Pons (tissue), 1 donor: Measurements from ENCODE around the gene SQOR.

Source experiments
- DNase-seq: peaks from one replicate; pipeline ENCODE4 v3.0.0-alpha.2; 2016; ENCODE audit warnings: low spot score

SQOR gene

DNA sequence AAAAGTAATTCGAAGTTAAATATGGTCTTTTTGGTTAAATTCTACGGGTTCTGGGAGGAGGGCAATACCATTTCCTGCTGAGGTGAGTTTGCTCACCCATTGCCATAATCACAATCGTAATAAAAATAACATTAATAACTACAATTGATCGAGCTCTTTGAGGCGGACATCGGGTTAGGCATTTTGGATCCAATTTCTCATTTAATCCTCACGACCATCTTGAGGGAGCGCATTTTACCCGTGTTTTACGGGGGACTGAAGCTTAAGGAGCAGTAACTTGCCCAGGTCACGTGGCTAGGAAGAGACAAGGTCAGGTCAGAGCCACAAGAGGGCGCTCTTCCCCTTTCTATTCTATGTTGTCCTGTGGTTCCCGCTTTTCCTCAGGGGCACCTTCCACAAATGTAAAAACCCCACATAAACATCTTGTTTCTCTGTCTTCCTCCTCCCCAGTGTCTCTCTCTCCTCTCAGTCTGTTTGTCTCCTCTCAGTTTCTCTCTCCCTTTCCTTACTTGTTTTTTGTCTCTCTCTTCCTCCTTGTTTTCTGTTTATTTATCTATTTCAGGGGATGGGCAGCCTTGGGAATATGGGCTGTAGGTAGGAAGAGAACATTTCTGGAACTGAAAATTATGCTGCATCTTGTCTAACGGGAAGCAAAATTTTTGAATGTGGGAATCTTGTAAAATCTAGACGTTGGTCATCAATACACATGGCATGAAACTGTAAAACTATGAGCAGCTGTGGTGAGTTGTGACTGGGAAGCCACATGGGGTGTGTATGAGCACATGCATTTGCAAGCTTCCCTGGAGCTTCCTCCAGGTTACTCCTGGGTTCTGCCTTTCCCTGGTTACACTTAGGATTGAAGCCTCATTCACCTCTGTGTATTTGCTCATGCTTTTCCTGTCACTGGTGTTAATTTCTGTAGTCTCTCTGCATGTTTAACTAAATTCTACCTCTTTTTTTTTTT, 71.0 kb downstream of the SQOR start:
- peak; percentile 86 for DNase-seq

DNA sequence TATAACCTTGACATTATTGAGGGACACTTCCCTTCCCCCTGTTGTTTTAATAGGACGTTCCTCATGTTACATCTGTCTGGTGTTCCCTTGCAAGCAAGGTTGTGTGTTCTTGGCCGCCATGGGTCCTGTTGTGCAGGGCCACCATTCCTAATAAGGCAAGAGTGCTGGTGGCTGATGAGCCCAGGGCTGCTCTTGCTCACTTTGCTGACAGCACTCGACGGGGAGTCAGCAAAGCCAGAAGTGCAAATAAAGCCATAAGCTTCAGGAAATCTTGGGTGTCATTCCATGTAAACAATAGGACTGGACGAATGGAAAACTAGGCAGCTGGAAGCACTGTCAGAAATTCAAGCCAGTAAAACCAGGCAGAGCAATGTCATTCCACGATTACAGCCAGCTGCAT, 75.8 kb downstream of the SQOR start:
- DNase-seq: no peak

DNA sequence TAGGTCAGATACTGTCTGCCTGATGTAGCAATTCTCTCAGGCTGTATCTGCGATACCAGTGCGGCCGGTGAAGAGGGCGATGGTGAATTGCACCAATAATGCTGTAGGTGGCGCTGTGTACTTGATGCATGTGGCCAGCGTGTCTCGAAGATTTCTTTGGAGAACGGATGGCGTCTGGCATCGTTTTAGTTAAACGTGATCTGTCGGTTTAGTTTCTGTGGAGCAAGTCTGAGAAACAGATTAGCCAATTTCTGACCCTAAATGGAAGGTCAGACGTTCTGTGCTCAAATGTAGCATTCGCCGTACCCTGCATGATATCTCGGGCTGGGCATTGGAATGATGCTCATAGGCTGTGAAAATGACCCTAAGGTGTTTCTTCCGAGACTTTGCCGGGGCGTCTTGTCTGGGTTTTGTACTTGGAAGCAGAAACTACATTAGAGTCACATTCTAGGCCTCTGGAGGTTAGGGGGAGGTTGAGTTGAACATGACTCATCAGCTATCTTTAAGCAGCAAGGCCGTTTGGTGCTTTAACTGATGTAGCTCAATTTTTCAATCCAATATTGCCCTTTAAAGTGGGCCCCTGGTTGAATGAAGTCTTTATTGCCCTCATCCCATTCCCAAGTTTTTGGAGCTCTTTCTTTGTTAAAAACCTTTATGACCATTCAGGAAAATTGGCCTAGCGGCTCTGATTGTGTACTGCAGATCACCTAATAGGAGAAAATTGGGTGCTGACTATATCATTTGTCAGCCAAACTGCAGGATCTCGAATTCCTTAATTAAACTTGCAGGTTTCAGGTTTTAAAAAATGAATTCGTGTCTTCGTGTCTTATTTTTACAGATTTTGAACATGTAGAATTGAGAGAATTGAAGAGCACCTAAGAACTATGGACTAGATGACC, 80.0 kb downstream of the SQOR start:
- peak; percentile 34 for DNase-seq

DNA sequence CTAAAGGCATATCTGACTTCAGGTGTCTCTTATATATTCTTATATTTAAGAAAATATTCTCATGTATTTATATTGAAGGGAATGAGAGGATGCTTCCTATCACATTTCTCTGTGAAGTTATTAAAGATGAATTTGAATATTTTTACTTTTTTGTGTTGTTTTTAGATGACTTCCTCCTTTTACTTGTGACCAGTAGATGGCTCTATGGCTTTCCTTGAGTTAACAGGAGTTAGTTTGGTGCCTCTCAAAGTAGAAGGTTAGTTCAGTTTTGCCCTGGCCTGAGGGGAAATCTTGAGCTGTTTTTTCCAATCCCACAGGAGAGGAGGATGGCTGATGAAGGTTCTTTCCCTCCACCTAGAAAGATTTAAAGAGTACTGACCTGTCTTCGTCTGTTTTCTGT, 80.7 kb downstream of the SQOR start:
- peak; percentile 5 for DNase-seq

DNA sequence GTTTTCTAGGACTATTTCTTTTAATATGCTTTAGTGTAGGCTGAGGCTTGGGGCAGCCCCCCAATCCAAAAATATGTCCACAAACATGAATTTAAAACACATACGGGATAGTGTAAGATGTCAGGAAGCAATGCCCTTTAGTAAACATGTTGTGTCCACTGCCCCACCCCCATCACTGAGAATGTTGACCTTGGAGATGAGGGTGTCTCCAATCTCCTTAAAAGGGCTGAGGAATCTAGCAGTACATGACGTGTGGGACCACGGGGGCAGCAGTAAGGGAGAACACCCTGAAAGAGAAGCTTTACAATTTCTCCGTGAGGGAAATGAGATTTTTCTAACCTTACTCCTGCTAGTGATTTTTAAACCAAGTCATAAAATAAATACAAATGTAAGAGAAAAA, 84.7 kb downstream of the SQOR start:
- no peak for DNase-seq

DNA sequence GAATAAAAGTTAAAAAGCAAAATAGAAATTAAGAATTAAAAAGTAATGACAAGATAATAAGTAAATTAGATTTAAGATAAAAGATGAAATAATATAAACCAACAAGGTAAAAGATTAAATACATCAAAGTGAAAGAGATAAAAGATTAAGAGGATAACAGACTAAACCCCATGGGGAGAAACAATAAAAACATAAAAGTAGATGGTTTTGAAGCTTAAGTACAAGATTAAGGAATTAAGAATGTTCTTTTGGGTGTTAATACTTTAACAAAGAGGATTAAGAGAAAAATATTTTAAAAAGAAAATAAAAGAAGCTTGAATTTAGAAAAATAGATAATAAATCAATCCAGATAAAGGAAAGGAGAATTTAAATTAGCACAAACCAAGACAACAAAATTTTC, 85.4 kb downstream of the SQOR start:
- DNase-seq: no peak

DNA sequence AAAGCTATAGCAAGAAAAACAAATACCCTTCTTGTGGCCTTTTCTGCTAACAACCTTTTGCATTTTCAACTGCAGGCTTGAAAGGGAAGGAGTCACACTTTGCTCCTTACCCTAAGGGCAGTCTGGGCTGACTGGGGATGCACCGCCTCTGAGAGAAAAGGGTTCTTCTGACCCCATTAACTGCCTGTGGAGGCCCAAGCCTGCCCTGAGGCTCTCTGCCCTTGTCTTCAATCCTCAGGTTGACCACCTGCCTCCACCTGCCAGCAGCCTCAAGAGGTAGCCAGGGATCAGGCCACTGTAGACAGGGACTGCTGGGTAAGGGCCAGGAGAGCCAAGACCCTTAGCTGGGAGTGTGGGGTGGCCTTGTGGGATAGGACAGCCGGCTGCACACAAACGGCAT, 93.8 kb downstream of the SQOR start:
- no peak for DNase-seq

DNA sequence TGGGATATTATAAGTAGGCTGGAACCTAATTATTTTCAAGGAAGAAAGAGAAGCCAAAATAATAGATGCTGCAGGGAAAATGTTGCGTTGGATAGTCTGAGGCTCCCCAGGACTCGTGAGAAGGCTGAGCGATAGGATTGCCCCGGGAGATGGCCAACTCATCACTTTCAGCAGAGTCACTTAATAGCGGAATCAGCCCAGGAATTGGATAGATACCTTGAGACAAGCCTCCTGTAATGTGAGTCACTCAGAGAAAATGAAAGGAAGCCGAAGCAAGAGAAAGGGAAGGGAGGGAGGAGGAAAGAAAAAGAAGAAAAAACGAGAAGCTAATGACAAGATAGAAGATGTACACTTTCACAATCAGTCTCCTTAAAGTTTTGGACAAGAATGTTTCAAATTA, 94.3 kb downstream of the SQOR start:
- DNase-seq: no peak

DNA sequence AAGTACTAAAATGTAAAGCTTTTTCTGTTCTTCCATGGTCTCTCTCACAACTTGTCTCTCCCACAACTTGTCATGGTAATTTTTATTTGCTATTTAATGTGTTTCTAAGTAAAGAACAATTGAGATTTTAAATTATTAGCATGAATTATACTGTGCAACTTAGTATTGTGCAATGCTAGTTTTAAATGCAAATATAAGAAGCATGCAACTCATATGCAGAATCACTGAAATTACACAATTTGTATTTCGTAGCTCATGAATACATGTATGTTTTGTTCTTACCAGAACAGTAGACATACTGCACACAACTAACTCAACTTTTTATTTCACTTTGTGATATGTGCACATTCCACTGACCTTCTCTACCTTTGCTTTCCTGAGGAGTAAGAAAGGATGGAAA, 96.5 kb downstream of the SQOR start:
- DNase-seq: no peak

DNA sequence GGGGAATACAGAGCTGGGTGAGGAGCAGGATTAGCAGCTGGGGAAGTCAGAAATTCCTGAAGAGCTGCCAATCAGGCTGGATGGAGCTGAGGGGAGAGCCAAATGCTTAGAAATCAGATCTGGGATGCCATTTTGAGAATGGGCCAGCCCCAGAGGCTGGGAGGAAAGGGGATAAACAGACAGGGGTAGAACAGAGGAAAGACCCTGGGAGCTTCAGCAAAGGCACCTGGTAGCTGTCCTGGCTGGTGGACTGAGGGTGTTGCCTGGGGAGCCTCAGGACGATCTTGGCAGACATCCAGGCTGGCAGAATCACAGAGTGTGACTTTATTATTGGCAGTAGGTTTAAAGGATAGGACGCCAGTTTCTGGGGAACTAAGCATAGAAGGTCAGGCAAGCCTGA, 97.8 kb downstream of the SQOR start:
- DNase-seq: peak; percentile 29

DNA sequence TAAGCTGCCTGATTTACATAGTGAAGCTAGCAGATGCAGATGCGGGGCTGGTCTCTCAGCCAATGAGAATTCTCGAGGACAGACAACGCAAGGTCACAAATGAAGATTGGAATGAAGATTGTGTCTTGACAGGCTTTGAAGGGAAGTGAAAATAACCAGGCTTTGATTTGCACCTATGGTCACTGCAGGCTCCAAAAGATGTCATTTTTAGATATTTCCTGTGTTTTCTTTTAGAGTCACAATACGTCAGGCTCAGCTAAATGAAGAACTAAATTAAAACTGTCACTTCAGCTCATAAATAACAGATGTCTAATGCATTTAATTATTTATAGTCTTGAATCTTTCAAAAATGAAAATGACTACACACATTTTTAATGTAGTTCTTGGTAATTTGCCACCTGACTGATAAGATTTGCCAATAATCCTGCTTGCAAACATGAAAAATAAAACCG, 99.5 kb downstream of the SQOR start:
- DNase-seq: no peak
